Measurements from ENCODE around the gene BPIFB4.
"Not testable (repeated sequence)": the region's sequence is repeated elsewhere in the genome, so short reads cannot be mapped to it uniquely, and the experiment has no call there.

The BPIFB4 gene

DNA sequence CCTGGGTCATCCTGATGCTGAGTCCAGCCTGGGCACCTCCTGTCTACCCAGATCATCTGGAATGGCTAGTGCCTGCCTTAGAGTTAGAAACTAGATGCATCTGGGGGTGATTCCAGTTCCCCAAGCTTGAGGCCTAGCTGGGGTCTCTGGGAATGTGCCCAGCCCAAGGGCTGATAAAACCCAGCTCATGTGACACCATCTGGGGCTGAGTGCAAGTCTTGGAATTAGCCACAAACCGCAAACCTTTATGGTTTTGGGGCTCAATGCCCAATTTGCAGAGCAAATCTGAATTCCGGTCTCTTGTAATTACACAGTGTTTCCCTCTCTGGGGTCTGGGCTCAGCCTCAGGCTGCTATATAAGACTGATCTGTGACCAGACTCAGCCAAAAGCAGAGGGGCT, at the start of gene BPIFB4:
Gene BPIFB4 (plus strand): TSS at position 385 of the 400 bp plus-strand sequence. CDS start 1,884 bp downstream, outside the sequence.
- DNase-seq: no peak

DNA sequence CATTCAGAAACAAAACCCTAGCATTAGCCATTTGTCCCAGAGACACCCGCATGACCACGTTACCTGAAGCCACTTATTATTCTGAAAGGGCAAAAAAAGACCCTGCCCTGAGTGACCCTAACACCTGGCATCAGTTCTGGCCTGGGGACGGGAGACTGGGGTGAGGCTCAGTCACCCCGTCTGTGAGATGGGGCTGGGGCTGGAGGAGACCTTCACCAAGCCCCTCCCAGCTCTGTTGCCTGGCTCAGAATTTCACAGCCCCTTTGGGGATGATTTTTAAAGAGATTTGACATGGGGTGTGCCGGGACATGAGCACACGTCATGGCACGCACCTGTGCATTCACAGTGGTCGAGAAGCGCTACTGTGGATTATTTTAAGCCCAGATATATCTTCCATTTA, 49.4 kb upstream of the BPIFB4 start:
- no peak for DNase-seq

DNA sequence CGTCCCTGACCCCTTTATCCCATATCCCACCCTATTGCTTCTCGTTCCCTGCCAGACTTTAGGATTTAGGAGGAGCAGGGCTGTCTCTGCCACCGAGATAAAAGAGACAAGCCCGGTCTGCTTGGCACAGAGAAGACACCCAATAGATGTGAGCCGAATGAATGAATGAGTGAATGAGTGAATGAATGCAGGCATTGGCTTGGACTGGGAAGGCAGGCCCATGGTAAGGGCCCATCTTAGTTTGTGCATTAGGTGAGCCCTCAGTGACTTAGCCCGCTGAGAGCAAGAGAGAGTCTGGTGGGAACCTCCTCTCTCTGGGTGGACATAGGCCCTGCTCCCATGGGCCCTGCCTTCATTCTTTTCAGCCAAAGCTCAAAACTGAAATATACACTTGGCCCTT, 48.9 kb upstream of the BPIFB4 start:
- no peak for DNase-seq

DNA sequence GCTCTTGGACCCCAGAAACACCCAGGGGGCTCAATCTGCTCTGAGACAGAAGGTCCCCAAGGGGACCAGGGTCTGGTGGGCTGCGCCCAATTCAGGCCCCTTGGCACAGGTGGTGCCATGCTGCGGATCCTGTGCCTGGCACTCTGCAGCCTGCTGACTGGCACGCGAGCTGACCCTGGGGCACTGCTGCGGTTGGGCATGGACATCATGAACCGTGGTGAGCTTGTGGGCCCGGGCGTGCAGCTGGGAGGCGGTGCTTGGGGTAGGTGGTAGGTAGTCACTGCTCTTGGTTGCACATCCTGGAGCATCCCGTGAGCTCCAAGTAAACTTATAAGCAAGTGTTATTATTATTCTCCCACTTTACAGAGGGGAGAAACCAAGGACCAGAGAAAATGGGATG, 47.9 kb upstream of the BPIFB4 start, which contains the start of gene BPIFB6:
Gene BPIFB6 (plus strand): TSS at position 118 of the 400 bp plus-strand sequence. CDS start 0 bp downstream, at position 118.
- no peak for DNase-seq

DNA sequence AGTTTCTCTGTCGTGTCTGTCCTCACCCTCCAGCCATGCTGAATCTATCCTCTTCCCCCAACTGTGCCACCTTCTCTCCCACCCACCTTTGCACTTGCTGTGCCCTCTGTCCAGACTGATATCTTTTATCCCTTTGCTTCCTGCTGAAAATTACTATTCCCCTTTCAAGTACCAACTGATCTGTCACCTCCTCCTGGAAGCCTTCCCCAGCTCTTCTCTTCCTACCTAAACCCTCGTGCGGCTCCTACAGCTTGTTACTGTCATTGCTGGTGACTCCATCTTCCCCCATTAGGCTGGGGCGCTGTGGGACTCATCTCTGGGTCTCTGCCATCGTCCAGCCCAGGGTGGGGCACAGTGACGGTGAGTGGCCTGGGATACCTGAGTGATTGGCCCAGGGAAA, 46.9 kb upstream of the BPIFB4 start:
- DNase-seq: no peak

DNA sequence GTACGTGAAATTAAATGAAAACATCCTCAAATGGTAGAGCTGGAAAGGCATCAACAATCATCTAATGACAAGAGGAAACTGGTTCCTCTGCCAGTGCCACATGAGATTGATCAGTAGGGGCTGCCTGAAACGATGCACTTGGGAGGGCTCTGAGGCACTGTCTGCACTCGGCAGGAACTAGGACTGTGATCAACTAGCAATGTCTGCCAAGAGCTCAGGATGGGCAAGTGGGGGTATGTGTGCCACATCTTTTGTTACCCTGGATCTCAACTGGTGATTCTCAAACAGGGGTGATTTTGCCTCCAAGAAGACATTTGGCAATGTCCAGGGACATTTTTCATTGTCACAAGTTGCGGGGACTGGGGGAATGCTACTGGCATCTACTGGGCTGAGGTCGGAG, 46.1 kb upstream of the BPIFB4 start:
- no peak for DNase-seq

DNA sequence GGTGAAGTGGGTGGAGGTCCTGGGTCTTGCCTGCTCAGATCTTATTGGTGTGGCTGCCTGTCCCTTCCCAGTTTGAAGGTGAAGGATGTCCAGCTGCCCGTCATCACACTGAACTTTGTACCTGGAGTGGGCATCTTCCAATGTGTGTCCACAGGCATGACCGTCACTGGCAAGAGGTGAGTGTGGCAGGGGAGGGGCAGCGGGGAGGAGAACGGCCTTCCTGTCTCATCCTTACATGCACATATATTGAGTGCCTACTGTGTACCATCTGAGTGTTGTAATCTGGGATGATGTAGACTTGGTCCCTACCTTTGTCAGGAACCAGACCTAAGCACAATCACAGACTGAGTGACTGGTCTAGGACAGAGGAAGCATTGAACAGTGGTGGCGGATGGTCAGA, 45.3 kb upstream of the BPIFB4 start:
- no peak for DNase-seq

DNA sequence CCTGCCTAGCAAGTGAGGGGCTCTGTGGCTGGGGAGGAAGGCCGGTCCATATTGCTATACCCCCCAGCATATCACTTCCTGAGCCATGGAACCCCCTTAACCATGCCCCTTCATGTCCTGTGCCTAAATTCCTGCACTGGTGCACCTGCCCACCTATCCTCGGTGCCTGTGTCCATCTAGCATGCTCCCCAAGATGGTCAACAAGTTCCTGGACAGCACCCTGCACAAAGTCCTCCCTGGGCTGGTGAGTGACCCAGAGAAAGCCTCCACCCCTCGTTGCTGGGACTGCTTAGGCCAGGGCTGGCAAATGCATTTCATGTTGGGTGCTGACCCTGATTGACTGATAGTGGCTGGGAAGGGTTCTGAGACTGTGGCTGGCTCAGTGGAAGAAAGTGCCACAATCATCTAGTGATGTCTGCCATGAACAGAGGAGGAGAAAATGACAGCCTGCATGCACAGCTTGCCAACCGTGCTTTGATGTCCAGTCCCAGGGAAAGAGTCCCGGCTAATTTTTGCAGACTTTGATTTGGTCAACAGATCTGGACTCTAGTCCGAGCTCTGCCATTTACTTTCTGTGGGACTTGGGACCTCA, 44.4 kb upstream of the BPIFB4 start:
- no peak for DNase-seq

DNA sequence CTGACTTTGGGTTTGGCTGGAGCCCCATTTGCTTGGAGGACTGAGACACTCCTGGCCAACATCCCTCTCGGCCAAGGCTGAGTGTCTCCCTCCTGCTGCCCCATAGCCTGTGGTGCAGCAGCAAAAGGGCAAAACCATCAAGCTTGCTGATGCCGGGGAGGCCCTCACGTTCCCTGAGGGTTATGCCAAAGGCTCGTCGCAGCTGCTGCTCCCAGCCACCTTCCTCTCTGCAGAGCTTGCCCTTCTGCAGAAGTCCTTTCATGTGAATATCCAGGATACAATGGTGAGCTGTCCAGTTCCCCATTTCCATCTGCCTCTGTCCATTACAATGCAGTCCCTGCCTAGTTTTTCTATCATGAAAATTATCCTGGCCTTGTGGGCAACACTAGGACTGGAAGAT, 42.0 kb upstream of the BPIFB4 start:
- DNase-seq: no peak

DNA sequence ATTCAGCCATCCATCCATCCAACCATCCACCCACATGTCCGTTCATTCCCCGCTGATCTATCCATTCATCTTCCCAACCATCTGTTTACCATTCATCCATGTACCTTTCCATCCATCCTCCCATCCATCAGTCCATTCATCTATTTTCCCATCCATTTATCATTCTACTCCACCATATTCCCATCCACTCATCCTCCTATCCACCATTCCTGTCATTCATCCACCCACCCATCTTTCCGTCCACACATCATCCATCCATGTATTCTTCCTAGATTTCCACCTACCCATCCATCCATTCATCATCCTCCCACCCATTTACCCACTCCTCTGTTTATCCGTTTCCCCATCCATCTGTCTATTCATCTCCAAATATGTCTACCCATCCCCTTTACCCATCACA, 41.2 kb upstream of the BPIFB4 start:
- no peak for DNase-seq

DNA sequence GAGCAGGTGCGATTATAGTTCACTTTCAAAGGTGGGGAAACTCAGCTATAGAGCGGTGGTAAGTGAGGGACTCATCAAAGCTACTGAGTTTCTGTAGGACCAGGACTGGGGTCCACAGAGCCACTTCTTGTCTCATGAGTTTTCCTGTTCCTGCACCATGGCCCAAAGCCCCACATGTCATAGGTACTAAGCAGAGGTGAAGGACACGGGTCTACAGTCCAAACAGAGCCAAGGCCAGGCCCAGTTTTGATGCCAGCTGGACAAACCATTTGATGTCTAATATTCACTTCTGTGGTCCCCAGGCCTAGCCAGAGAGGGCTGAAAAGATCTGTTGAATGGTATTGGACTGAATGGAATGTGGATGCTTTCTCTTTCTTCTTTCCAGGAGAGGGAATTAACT, 37.0 kb upstream of the BPIFB4 start:
- no peak for DNase-seq

DNA sequence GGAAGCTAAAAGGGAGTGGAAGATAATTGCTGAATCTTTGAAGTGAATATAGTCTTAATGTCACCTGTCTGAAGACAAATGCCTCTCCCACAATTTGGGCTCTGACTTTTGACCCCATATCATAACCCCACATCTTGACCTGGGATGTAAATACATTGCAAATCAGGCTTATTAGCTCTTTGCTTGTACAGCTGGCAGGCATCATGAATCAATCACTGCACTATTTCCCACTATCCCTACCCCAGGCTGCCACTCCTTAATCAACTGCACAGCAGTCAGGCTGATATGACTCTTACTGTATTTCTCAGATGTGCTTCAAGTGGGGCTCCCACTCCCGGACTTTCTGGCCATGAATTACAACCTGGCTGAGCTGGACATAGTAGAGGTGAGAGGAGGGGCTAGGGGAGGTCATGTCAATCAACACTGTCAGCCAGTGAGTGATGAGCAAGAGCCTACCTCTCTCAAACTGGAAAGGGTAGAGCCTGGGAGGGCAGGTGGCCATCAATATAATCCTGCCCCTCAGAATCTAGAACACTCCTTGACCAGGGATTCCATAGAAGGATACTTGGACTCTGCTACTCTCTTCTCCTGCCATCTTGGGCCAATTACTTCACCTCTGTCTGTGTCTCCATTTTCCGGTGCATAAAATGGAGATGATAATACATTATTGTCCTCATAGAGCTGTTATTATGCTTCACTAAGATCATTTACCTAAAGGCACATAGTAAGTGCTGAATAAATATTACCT, 36.3 kb upstream of the BPIFB4 start:
- no peak for DNase-seq

DNA sequence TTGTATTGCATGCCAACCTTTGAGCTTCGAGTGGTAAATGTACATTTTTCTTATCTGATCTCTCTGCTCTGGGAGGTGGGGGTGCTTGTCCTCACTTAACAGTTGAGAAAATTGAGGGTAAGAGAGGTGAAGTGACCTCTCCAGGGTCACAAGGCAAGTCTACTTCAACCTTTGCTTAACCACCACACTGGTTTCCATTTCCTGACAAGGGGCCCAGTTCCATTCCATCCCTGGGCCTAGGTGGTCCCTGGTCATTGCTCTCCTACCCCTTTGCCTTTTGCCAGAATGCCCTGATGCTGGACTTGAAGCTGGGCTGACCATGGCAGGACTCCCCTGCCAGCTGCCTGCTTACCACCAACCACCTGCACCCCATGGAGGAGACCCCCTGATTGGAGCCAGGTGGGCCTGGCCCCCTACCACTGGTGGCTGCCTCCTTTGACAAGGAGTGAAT, 35.7 kb upstream of the BPIFB4 start:
- DNase-seq: no peak

DNA sequence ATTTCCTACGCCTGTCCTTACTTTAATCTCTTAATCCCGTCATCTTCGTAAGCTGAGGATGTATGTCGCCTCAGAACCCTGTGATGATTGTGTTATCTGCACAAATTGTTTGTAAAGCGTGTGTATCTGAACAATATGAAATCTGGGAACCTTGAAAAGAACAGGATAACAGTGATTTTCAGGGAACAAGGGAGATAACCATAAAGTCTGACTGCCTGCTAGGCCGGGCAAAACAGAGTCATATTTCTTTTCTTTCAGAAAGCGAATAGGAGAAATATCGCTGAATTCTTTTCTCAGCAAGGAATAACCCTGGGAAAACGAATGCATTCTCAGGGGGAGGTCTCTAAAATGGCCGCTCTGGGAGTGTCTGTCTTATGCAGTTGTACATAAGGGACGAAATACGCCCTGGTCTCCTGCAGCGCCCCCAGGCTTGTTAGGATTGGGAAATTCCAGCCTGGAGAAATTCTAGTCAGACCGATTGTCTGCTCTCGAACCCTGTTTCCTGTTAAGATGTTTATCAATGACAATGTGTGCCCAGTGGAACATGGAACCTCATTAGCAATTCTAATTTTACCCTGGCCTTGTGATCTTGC, 34.2 kb upstream of the BPIFB4 start:
- DNase-seq: not testable (repeated sequence)

DNA sequence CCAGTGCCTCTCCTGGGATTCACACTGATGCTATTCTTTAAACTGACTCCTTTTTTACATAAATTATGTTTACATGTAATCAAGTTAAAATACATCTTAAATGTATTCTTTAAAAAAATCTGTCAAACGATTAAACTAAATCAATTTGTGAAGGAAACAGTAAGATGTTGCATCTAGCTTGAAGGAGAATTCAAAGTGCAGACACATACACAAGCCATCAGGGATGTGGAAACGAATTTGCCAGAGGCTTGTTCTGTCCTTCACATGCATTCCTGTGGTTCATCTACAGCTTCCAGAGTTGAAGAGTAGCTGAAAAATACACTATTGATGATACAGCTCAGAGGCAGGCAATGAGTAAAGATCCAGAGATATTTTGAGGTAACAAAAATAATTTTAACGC, 33.0 kb upstream of the BPIFB4 start:
- no peak for DNase-seq

DNA sequence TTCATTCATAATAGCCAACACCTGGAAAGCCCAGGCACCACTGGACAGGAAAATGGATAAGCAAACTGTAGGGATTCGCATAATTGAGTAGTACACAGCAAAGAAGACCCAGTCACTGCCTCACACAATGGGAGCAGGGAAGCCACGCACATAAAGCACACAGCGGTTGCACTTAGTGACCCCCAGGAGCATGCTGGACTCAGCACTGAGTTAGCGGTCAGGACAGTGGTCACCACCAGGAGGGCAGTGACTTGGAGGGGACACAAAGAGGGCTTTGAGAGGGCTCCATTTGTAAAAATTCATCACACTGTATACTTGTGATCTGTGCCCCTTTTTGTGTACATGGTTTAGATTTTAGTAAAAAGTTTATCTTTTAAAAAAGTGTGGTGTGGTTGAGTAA, 28.1 kb upstream of the BPIFB4 start:
- DNase-seq: no peak

DNA sequence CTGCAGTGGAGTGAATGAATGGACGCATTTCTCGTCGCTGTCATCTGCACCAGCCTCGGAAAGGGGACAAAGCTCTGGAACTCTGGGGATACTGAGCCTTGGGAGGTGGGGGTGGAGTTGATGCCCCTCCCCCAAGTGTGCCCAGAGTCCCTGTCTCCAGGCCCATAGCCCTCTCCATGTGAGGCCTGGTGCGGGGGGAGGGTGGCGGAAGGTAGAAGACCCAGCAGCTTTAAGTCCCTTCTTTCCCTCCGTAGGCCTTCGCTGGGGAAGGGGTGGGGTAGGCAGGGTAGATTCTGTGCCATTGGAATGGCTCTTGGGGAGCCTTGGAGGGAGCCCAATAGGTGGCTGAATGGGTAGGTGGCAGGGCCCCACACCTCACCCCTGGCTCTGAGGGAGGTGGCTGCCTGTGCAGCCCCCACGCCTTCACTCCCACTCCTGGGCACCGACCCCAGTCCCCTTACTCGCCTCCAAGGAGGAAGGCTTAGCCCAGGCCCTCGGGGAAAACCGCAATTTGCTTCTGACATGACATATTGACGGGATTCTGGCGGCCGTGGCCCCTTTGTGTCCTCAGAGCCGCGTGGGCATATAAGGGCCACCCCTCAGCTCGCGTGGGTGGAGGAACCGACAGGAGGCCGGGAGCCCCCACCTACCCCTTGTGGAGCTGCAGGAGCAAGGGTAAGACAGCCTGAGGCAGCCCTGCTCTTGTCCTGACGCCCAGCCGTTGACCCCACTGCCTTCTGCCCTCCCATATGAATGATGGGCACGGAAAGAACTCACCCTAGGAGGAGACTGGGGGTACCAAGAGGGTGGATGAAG, 25.9 kb upstream of the BPIFB4 start, which contains the start of gene BPIFB3:
Gene BPIFB3 (plus strand): TSS at position 613 of the 816 bp plus-strand sequence. CDS start 1,533 bp downstream, outside the sequence.
- DNase-seq: no peak

DNA sequence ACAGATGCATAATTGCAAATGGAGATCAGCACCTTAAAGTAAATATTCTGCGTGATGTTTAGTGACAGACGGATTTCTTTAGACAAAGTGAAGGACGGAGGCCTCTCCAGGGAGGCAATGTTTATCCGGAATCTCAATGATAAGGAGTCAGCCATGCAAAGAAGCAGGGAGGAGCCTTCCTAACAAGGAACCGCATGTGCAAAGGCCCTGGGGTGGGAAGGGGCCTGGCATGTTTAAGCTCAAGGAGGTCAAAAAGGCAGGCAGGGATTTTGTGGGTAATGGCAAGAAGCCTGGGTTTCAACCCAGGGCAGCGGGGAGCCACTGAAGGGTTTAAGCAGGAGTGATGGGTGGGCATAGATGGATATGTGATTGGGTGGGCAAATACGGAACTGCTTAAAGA, 25.1 kb upstream of the BPIFB4 start:
- no peak for DNase-seq

DNA sequence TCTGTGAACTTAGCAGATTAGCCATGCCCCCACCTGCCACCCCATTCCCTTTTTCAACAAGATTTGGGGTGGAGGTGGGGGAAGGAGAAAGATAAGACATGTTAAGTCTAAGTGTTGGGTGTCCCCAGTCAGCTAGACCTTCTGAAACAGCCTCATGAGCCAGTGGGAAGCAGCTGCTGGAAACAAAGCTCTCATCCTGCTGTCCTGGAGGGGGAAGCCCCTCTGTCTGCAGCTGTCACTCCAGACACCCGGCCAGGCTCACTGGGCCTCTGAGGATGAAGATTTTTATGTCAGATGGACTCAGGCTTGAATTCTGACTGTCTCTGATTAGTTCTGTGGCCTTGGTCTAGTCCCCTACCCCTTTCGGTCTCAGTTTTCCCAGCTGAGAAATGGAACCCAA, 24.7 kb upstream of the BPIFB4 start:
- DNase-seq: no peak

DNA sequence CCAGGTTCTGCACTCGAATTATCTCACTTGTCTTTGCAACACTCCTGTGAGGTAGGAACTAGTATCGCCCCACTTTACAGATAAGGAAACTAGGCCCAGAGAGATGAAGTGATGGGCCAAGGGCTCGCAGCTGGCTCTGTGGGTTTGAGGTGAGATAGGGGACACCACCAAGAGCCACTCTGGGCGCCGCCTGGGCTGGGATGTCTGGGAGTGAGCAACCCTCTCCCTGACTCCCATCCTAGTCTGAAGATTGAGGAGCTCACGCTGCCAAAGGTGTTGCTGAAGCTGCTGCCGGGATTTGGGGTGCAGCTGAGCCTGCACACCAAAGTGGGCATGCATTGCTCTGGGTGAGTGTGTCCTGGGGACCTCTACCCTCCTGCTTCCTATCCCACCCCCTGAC, 20.3 kb upstream of the BPIFB4 start:
- DNase-seq: no peak

DNA sequence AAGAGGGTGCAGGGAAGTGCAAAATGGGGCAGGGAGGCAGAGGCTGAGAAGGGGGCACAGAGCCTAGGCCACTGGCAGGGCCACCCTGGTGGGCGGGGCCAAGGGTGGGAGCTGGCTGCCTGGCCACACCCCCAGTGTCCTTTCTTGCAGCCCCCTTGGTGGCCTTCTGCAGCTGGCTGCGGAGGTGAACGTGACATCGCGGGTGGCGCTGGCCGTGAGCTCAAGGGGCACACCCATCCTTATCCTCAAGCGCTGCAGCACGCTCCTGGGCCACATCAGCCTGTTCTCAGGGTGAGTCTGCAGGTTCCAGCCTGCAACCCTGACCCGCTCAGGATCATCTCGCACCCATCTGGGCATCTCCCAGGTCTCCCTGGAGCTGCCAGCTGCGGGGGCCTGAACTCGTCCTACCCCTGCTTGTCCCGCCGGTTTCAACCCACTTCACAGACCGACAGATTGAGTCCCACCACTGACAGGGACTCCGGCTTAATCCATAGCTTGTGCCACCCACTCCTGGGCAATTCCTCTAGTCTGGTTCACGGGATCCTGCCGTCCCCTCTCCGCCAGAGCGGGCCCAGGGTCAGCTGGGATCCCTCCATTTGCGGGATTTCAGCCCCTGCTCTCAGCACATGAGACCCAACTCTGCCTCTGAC, 19.6 kb upstream of the BPIFB4 start:
- DNase-seq: no peak

DNA sequence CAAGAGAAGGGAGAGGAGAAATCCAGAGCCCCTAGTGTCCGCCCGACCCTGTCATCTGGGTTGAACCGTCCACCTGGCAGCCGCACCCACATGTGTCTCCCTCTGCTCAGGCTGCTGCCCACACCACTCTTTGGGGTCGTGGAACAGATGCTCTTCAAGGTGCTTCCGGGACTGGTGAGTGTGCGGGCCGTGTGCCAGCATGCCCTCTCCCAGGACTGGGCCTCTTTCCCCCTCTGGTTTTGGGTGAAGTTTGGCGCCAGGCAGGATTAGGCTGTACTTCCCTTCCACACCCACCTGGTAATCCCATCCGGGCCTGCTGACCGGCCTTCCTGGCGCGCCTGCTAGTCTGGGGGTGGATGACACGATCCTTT, 17.8 kb upstream of the BPIFB4 start:
- DNase-seq: no peak
